ENCODE results near the gene UBE2E2. TPM values are rescaled to one million over a fixed set of nuclear protein-coding genes. Genes with fewer than 3 reads are reported as not detected.

The UBE2E2 gene
- total and polyA plus RNA-seq, 2 donors (not counting 1 experiment from before 2014, with no cell fraction given): 16.0 to 45.0 TPM

DNA sequence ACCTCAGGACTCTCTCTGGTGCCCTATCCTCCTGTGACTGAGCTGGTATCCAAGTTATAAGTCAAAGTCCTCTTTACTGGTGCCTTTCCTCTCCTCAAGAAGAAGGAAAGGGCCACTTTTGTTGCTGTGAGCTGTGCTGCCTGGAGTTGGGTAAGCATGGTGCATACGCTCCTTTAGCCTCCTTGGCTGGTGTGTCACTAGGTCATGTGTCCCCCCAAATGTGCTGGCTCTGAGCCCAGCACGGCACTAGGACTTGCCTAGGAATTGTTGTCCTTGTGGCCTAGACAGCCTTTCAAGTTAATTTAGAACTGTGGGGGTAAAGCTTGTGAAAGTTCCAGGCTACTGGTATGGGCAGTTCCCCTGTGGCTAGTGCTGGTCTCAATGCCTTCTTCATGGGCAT, 113.8 kb downstream of the UBE2E2 start:
- no peak for TF ChIP-seq EZH2 (IDR thresholded peaks at IDR 0.05; ENCODE audit: borderline replicate concordance, insufficient read depth, low read depth, low read length, poor library complexity, severe bottlenecking)
- TF ChIP-seq, protein P1, sequence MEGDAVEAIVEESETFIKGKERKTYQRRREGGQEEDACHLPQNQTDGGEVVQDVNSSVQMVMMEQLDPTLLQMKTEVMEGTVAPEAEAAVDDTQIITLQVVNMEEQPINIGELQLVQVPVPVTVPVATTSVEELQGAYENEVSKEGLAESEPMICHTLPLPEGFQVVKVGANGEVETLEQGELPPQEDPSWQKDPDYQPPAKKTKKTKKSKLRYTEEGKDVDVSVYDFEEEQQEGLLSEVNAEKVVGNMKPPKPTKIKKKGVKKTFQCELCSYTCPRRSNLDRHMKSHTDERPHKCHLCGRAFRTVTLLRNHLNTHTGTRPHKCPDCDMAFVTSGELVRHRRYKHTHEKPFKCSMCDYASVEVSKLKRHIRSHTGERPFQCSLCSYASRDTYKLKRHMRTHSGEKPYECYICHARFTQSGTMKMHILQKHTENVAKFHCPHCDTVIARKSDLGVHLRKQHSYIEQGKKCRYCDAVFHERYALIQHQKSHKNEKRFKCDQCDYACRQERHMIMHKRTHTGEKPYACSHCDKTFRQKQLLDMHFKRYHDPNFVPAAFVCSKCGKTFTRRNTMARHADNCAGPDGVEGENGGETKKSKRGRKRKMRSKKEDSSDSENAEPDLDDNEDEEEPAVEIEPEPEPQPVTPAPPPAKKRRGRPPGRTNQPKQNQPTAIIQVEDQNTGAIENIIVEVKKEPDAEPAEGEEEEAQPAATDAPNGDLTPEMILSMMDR (IDR thresholded peaks at IDR 0.05): no peak
- peaks cover 14% of the 10 kb centered on the region for H4K20me1 ChIP-seq (ENCODE audit: control insufficient read depth, insufficient read depth, low read length, poor library complexity, severe bottlenecking)
- H3K4me1 ChIP-seq (ENCODE audit: control insufficient read depth in 2 of 2, insufficient read depth in 2 of 2, low read length in 2 of 2): peaks cover 2 to 6% of the 10 kb centered on the region in 2 donors
- Mint-ChIP-seq H3K27me3 (no peaks in the 10 kb centered on the region), H3K9me3 (ENCODE audit: insufficient read depth) (no peaks in the 10 kb centered on the region), H3K4me3 (no peak overlapping the region), H3K4me1 (peaks cover 51% of the 10 kb centered on the region), H3K27ac (no peak overlapping the region)
- no peak overlapping the region for H3K27ac ChIP-seq (ENCODE audit: low read length in 2 of 2)
- no peaks in the 10 kb centered on the region for H3K27me3 ChIP-seq (replicated peaks in 1 of 4; ENCODE audit: control extremely low read depth in 1 of 4, control insufficient read depth in 3 of 4, insufficient read depth in 4 of 4, low read length in 3 of 4)
- DNase-seq (no peak), ATAC-seq (ENCODE audit: low read depth) (no peak)
- no peak overlapping the region for H3K4me2 ChIP-seq (replicated peaks; ENCODE audit: low read depth, low read length, poor library complexity, severe bottlenecking)
- ChIA-PET CTCF (no interaction called here), POLR2A (no interaction called here)
- peaks cover 0 to 24% (median 9%) of the 10 kb centered on the region in 3 donors for H3K9me3 ChIP-seq (ENCODE audit: control extremely low read depth in 1 of 3, control insufficient read depth in 2 of 3, insufficient read depth in 1 of 3, low read length in 2 of 3)
- 100% methylated on average over 2 of the region's 2 CpGs for WGBS (ENCODE audit: insufficient coverage)
- no peaks in the 10 kb centered on the region for H3K36me3 ChIP-seq (replicated peaks in 1 of 2; ENCODE audit: control extremely low read depth in 1 of 2, control insufficient read depth in 1 of 2, extremely low read depth in 1 of 2, insufficient read depth in 2 of 2, low read length in 1 of 2)
- intact Hi-C loops (cut with micrococcal nuclease): no loop called here
- H2AFZ ChIP-seq (ENCODE audit: insufficient read depth, low read depth, low read length, poor library complexity, severe bottlenecking): no peak overlapping the region
- no peak overlapping the region for H3K4me3 ChIP-seq (ENCODE audit: control extremely low read depth in 1 of 5, extremely low read depth in 1 of 5, insufficient read depth in 1 of 5, low read depth in 2 of 5, low read length in 4 of 5)
- H3K9ac ChIP-seq (ENCODE audit: low read length): no peak overlapping the region
- peaks cover 71% of the 10 kb centered on the region for H3K79me2 ChIP-seq (ENCODE audit: control insufficient read depth, insufficient read depth, low read length)

- Mint-ChIP-seq H3K27ac (no peak overlapping the region), H3K9me3 (ENCODE audit: insufficient read depth) (no peaks in the 10 kb centered on the region), H3K4me1 (peaks cover 50% of the 10 kb centered on the region), H3K27me3 (no peaks in the 10 kb centered on the region), H3K4me3 (no peak overlapping the region)
- Histone ChIP-seq H3K4me1 (ENCODE audit: control insufficient read depth in 2 of 2, insufficient read depth in 2 of 2, low read length in 2 of 2) (peaks cover 6 to 20% of the 10 kb centered on the region in 2 donors), H3K36me3 (replicated peaks in 1 of 2; ENCODE audit: control extremely low read depth in 1 of 2, control insufficient read depth in 1 of 2, extremely low read depth in 1 of 2, insufficient read depth in 2 of 2, low read length in 1 of 2) (no peaks in the 10 kb centered on the region), H3K9ac (ENCODE audit: low read length) (no peak overlapping the region), H4K20me1 (ENCODE audit: control insufficient read depth, insufficient read depth, low read length, poor library complexity, severe bottlenecking) (peaks cover 14% of the 10 kb centered on the region), H3K27ac (ENCODE audit: low read length in 2 of 2) (no peak overlapping the region), H2AFZ (ENCODE audit: insufficient read depth, low read depth, low read length, poor library complexity, severe bottlenecking) (no peak overlapping the region), H3K9me3 (ENCODE audit: control extremely low read depth in 1 of 3, control insufficient read depth in 2 of 3, insufficient read depth in 1 of 3, low read length in 2 of 3) (peaks cover 0 to 24% (median 9%) of the 10 kb centered on the region in 3 donors), H3K79me2 (ENCODE audit: control insufficient read depth, insufficient read depth, low read length) (peaks cover 55% of the 10 kb centered on the region), H3K4me3 (ENCODE audit: control extremely low read depth in 1 of 5, extremely low read depth in 1 of 5, insufficient read depth in 1 of 5, low read depth in 2 of 5, low read length in 4 of 5) (no peak overlapping the region), H3K27me3 (replicated peaks in 1 of 4; ENCODE audit: control extremely low read depth in 1 of 4, control insufficient read depth in 3 of 4, insufficient read depth in 4 of 4, low read length in 3 of 4) (no peaks in the 10 kb centered on the region), H3K4me2 (replicated peaks; ENCODE audit: low read depth, low read length, poor library complexity, severe bottlenecking) (no peak overlapping the region)
- ATAC-seq (ENCODE audit: low read depth): no peak
- CTCF ChIA-PET: no interaction called here
- intact Hi-C loops (cut with micrococcal nuclease): no loop called here
- TF ChIP-seq, protein P1 (IDR thresholded peaks at IDR 0.05): no peak
- TF ChIP-seq EZH2 (IDR thresholded peaks at IDR 0.05; ENCODE audit: borderline replicate concordance, insufficient read depth, low read depth, low read length, poor library complexity, severe bottlenecking): no peak
- no peak for DNase-seq
- WGBS (ENCODE audit: insufficient coverage): 100% methylated on average over 1 of the region's 5 CpGs
- POLR2A ChIA-PET: no interaction called here
Observed at GRCh38 chr3:23319366-23320312, 116.5 kb downstream of the UBE2E2 start.

Data from B cell (primary cell).